Panc1 (cell line): Measurements from ENCODE around the gene LRP11.

ENCODE experiments used
- TCF7L2 ChIP-seq: IDR thresholded peaks from 2 replicates; pipeline ENCODE4 v1.6.1; 2011; ENCODE audit warnings: mild to moderate bottlenecking, low read depth, low read length, inconsistent platforms
- TF ChIP-seq, protein P1 (sequence below): fragments of 450-650 bp; IDR thresholded peaks from 2 replicates; pipeline ENCODE4 v1.5.1; 2017; ENCODE audit warnings: mild to moderate bottlenecking
- TF ChIP-seq, protein P2 (sequence below), 2 experiments: IDR thresholded peaks; 2 replicates each; pipeline ENCODE4 v1.6.1; 2011 to 2012; ENCODE audit warnings: low read depth in 2 of 2, control low read depth in 1 of 2, low read length in 1 of 2, mild to moderate bottlenecking in 1 of 2, moderate library complexity in 1 of 2; ENCODE audit not compliant: insufficient read depth in 1 of 2

DNA sequence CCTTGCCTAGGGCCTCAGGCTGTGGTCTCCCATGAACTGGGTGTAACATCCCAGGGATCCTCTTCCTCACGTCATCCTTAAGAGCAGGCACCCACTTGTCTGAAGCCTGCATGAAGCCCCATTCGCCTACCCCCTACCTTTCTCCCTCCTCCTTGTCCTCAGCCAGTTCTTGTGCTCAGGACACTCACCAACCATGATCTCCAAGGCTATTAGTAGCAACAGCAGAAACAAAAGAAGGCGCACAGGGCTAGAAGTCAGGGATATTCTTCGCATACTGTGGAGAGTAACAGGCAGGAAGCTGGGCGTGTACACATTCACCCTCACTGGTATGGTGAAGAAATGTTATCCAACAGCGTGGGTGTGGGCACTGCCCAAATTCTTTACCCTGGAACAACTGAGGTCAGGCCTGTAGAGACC lies 26.5 kb upstream of the LRP11 start:
- TF ChIP-seq, protein P1, sequence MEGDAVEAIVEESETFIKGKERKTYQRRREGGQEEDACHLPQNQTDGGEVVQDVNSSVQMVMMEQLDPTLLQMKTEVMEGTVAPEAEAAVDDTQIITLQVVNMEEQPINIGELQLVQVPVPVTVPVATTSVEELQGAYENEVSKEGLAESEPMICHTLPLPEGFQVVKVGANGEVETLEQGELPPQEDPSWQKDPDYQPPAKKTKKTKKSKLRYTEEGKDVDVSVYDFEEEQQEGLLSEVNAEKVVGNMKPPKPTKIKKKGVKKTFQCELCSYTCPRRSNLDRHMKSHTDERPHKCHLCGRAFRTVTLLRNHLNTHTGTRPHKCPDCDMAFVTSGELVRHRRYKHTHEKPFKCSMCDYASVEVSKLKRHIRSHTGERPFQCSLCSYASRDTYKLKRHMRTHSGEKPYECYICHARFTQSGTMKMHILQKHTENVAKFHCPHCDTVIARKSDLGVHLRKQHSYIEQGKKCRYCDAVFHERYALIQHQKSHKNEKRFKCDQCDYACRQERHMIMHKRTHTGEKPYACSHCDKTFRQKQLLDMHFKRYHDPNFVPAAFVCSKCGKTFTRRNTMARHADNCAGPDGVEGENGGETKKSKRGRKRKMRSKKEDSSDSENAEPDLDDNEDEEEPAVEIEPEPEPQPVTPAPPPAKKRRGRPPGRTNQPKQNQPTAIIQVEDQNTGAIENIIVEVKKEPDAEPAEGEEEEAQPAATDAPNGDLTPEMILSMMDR = no peak
- TF ChIP-seq, protein P2, sequence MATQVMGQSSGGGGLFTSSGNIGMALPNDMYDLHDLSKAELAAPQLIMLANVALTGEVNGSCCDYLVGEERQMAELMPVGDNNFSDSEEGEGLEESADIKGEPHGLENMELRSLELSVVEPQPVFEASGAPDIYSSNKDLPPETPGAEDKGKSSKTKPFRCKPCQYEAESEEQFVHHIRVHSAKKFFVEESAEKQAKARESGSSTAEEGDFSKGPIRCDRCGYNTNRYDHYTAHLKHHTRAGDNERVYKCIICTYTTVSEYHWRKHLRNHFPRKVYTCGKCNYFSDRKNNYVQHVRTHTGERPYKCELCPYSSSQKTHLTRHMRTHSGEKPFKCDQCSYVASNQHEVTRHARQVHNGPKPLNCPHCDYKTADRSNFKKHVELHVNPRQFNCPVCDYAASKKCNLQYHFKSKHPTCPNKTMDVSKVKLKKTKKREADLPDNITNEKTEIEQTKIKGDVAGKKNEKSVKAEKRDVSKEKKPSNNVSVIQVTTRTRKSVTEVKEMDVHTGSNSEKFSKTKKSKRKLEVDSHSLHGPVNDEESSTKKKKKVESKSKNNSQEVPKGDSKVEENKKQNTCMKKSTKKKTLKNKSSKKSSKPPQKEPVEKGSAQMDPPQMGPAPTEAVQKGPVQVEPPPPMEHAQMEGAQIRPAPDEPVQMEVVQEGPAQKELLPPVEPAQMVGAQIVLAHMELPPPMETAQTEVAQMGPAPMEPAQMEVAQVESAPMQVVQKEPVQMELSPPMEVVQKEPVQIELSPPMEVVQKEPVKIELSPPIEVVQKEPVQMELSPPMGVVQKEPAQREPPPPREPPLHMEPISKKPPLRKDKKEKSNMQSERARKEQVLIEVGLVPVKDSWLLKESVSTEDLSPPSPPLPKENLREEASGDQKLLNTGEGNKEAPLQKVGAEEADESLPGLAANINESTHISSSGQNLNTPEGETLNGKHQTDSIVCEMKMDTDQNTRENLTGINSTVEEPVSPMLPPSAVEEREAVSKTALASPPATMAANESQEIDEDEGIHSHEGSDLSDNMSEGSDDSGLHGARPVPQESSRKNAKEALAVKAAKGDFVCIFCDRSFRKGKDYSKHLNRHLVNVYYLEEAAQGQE (IDR thresholded peaks at IDR 0.05; ENCODE audit: insufficient read depth in 1 of 2, low read depth in 2 of 2, low read length in 1 of 2) = no peak
- no peak for TF ChIP-seq TCF7L2
